GM12874 (cell line): ENCODE measurements around the gene UQCC3.

ENCODE experiments used
- TF ChIP-seq, protein P1 (sequence below): IDR thresholded peaks from 2 replicates; pipeline ENCODE4 v1.5.1; 2011; ENCODE audit warnings: low read depth, mild to moderate bottlenecking, control low read depth, low read length, moderate library complexity; ENCODE audit not compliant: insufficient read depth

The UQCC3 gene

DNA sequence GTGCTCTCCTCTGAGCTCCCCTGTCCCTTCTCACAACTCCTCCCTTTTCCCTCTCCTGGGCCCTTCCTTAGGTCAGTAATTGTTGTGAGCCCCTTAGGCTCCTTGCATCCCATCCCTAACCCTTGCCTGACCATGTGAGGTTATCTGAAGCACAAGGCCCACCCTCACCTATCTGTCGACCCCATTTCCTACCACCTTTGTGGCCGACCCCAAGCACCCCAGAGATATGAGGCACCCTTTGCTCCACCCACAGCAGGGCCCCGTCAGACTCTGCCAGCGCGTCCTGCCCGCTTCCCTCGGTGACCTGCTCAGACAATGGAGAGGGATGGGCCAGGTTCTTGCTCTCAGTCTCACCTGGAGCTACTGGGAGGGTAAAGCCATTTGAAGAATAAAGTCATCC, 37.3 kb downstream of the UQCC3 start:
- TF ChIP-seq, protein P1, sequence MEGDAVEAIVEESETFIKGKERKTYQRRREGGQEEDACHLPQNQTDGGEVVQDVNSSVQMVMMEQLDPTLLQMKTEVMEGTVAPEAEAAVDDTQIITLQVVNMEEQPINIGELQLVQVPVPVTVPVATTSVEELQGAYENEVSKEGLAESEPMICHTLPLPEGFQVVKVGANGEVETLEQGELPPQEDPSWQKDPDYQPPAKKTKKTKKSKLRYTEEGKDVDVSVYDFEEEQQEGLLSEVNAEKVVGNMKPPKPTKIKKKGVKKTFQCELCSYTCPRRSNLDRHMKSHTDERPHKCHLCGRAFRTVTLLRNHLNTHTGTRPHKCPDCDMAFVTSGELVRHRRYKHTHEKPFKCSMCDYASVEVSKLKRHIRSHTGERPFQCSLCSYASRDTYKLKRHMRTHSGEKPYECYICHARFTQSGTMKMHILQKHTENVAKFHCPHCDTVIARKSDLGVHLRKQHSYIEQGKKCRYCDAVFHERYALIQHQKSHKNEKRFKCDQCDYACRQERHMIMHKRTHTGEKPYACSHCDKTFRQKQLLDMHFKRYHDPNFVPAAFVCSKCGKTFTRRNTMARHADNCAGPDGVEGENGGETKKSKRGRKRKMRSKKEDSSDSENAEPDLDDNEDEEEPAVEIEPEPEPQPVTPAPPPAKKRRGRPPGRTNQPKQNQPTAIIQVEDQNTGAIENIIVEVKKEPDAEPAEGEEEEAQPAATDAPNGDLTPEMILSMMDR = no peak

DNA sequence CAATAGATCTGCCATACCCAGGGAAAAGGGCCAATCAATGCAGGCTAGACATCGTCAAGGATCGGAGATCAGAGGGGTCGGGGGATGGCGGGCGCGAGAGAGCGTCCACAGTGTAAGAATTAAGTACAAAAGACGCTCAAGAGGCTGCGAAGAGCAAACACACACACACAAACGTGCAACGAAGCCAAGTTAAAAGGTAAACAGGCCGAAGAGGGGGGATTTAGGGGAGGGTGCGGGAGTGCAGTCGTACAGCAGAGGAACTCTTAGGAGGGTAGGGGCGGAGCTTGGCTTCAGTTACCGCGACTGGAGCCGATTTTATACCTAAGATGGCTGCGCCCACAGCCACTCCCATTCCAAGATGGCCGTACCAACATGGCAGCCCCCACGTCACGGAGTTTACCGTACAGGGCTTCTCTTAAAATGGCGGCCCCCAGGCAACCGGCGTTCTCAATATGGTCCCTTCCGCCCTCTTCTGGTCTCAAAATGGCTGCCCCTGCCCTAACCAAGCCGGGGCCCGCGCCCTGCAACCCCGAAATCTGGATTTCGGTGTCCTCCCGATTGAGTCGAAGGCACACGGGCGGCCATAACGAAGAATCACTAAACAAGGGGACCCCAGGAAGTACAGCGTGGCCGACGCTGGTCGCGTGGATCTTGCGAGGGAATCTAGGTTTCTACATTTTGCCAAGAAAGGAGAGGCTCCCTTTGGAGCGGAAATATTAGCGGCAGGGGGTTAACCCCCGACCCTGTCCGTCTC, 38.0 kb downstream of the UQCC3 start:
- TF ChIP-seq, protein P1 = no peak

DNA sequence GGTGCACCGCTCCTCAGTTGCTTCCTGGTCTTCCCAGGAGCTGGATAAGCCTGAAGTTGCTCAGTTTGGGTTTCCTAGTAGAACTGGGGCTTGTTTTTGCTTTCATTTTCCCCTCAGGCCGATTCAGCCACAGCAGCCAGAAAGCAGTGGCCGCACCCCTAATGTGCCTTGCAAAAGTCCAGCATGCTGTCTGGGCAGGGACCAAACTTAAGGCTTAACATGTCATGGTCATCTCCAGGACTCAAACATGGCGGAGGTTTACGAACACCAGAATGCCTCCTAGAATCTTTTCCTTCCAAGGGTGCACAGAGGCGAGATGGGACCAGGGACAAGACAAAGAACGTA, 38.5 kb downstream of the UQCC3 start:
- TF ChIP-seq, protein P1 = no peak

DNA sequence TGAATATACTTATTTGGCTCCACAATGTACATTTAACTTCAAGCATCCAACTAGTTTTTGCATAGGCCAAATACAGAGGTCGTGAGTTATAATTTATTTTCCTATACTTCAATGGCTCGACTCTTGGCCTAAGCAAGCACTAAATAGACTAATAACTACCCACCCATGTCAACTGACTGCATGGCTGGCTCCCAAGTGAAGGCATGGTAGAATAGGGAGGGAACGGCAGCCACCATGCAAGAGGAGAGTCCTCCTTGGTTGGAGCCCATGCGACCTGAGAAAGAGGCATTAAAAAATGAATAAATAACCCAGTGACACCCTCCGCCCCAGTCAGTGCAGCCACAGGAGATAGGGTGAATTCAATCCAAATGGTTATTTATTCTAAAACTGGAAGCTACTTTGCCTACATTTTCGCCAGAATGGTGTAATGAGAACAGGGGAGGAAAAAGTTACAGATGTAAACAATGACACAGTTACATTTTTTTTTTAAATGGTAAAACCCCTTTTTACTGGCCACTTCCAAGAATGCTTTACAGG, 40.9 kb downstream of the UQCC3 start:
- TF ChIP-seq, protein P1 = no peak

DNA sequence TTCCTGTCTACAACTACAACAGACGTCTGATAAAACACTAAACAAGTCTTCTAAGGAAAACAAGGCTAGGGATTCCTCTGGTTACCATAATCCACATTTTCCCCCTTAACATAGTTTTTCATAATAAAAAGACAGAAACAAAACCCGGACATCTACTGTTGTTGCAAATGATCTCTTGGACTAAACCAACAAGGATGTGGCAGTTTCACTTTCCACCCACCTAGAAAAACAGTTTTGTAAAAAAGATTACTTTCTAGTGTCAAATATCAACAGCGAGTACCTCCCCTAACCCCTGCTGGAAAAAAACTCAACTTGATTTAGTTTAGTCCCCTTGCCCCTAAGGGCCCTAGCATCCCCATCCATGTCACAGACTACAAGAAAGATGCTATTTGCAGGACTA, 41.4 kb downstream of the UQCC3 start:
- TF ChIP-seq, protein P1 = no peak

DNA sequence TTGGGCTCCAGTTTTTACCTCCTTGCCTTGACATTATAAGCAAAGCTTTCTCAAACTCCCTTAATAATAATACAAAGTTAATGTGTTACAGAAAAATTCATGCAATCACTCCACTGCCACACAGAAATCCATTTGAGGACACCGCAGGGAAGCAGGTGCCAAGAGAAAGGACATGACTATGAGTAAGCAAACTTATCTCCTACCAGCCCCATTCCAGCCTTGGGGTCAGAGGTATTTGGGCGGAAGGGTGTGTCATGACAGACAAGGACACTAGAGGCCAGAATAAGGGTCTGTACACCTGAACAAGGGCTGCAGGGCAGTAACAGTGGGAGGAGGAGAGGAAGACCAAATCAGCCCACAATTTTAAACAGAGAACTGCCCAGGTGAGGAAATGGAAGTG, 41.9 kb downstream of the UQCC3 start:
- TF ChIP-seq, protein P1 = no peak

DNA sequence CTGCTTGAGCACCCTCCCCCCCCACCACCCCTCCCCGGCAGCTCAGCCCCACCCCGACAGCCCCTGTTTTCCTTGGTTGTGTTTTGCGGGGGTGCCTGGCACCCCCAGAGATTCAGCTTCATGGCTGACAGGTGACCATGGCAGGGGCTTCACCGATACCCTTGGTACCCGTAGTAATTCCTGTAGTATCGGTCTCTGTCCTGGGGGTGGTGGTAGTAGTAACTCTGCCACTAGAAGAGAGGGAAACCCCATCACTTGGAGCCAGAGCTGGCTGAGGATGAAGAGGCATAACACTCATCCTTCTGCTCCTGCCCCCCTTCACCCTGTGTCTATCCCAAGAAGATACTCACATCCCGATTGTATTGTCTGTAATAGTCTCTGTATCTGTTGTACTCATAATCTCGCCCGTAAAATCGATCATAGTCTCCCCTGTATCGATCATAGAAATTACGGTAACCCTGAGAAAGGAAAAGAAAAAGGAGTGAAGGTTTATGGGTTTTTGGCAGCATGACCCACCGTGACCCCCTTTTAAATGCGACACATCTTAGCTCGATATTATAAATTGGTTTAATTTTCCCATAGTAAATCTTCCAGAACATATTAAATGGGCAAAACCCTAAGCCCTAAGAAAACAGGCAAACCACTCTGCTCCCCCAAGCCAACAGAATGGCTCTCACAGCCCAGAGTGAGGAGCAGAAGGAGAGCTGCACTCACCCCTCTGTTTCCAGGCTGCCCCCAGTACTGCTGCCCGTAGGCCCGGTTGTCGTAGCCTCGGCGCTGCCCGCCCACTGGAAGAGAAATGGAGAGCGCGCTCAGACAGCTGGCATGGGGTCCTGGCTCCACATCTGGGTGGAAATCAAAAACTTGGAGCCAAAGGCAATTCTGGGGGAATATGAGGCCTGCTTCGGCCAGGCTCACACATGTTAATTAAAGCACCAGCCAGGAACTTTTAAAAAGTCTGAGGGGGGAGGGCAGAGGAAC, 44.0 kb downstream of the UQCC3 start:
- TF ChIP-seq, protein P1 = no peak
